Natural killer cell (primary cell): ENCODE results near the gene MEIS2. TPM values are rescaled to one million over a fixed set of nuclear protein-coding genes. Genes with fewer than 3 reads are reported as not detected.
A peak's percentile ranks its signal among the peaks of the same experiment; 100 is the strongest.

Experiments used
- ATAC-seq, 3 donors: fragments of 150-1000 bp in 2 of 3; fragments of 200-7000 bp in 1 of 3; cut with Tn5 transposase; 1 replicate in 1 of 3; 2 replicates in 2 of 3; pipeline ENCODE4 v1.10.0; 2021; ENCODE audit warnings: mild to moderate bottlenecking in 2 of 3, moderate library complexity in 2 of 3
- DNase-seq, 2 donors: peaks; one replicate each; pipeline versions ENCODE4 v3.0.0 to v3.0.0-alpha.2; 2013 to 2021; ENCODE audit warnings: mixed read lengths in 1 of 2
- H3K27ac ChIP-seq: one replicate; pipeline ENCODE4 v1.5.1; 2013; ENCODE audit warnings: mild to moderate bottlenecking, low read length
- H3K27me3 ChIP-seq: one replicate; pipeline ENCODE4 v1.6.1; 2013; ENCODE audit warnings: low read length; ENCODE audit not compliant: control insufficient read depth, insufficient read depth
- H3K36me3 ChIP-seq: one replicate; pipeline ENCODE4 v1.6.1; 2013; ENCODE audit warnings: low read length; ENCODE audit not compliant: control insufficient read depth, insufficient read depth
- H3K4me1 ChIP-seq: one replicate; pipeline ENCODE4 v1.6.1; 2013; ENCODE audit warnings: low read length; ENCODE audit not compliant: control insufficient read depth, insufficient read depth
- H3K4me3 ChIP-seq: one replicate; pipeline ENCODE4 v1.5.1; 2013; ENCODE audit warnings: low read length
- H3K9me3 ChIP-seq: one replicate; pipeline ENCODE4 v1.6.1; 2013; ENCODE audit warnings: low read length; ENCODE audit not compliant: control insufficient read depth, insufficient read depth
- H3K27ac Mint-ChIP-seq, 2 donors: one replicate each; pipeline ENCODE4 v1.8.0; 2022; ENCODE audit warnings: mild to moderate bottlenecking in 2 of 2, mixed read lengths in 2 of 2, moderate library complexity in 1 of 2
- H3K27me3 Mint-ChIP-seq, 2 donors: one replicate each; pipeline ENCODE4 v1.8.0; 2022; ENCODE audit warnings: low read depth in 2 of 2, mixed read lengths in 2 of 2
- H3K36me3 Mint-ChIP-seq: one replicate; pipeline ENCODE4 v1.8.0; 2022; ENCODE audit warnings: mixed read lengths
- H3K4me1 Mint-ChIP-seq, 2 donors: one replicate each; pipeline ENCODE4 v1.8.0; 2022; ENCODE audit warnings: mixed read lengths in 2 of 2
- H3K4me3 Mint-ChIP-seq: one replicate; pipeline ENCODE4 v1.8.0; 2022; ENCODE audit warnings: mild to moderate bottlenecking, moderate library complexity, mixed read lengths
- H3K9me3 Mint-ChIP-seq, 2 donors: one replicate each; pipeline ENCODE4 v1.8.0; 2022; ENCODE audit warnings: mixed read lengths in 2 of 2
- CTCF ChIP-seq: fragments of 200-600 bp; IDR thresholded peaks from one replicate; pipeline ENCODE4 v1.8.0; 2022; ENCODE audit warnings: antibody characterized with exemption
- WGBS: methylation state at CpG from one replicate; pipeline ENCODE4 v1.1.7; 2013; ENCODE audit warnings: missing lambda C conversion rate; ENCODE audit not compliant: insufficient coverage; 5-methylcytosine and 5-hydroxymethylcytosine counted together
- intact Hi-C: fragments of 100-400 bp; cut with micrococcal nuclease; formaldehyde crosslinking; loops from one replicate; pipeline ENCODE4 v1.14.2; 2022
- total RNA-seq, 4 donors: library from RNA; stranded (reverse); fragments of 120-200 nt in 1 of 4; gene quantifications; one replicate each; pipeline versions ENCODE4 v1.2.3 to v1.2.4, GENCODE V29; 2013 to 2022

MEIS2 gene
- total RNA-seq, 3 donors from 2014 or later (not counting 1 experiment from before 2014, with no cell fraction given): 0.35 TPM; not detected in 2

GRCh38 chr15:37103475-37104423 is 3.4 kb upstream of the MEIS2 start:
- 38% methylated on average over 23 of the region's 27 CpGs for WGBS
- Histone ChIP-seq H3K4me1 (peaks cover 31% of the 10 kb centered on the region), H3K27ac (no peak overlapping the region), H3K27me3 (peaks cover 56% of the 10 kb centered on the region), H3K4me3 (no peak overlapping the region), H3K9me3 (no peaks in the 10 kb centered on the region), H3K36me3 (no peaks in the 10 kb centered on the region)
- peaks cover 23 to 35% of the 10 kb centered on the region in 2 donors for H3K4me1 Mint-ChIP-seq
- peak overlapping the region; percentile 65 for H3K4me3 Mint-ChIP-seq
- no peak for TF ChIP-seq CTCF
- peaks cover 2 to 9% of the 10 kb centered on the region in 2 donors for H3K9me3 Mint-ChIP-seq
- ATAC-seq (no peak), DNase-seq (no peak)
- intact Hi-C loops: loop anchor here (10.0 kb wide), 1 partner anchor 219 kb away; no protein-coding TSS in a partner anchor
- peaks cover 55 to 71% of the 10 kb centered on the region in 2 donors for H3K27me3 Mint-ChIP-seq
- peaks cover 22% of the 10 kb centered on the region for H3K36me3 Mint-ChIP-seq
- no peak overlapping the region for H3K27ac Mint-ChIP-seq

- TF ChIP-seq CTCF: no peak
- ATAC-seq (no peak), DNase-seq (no peak)
- Mint-ChIP-seq H3K4me3 (peak overlapping the region; percentile 65), H3K4me1 (peaks cover 28 to 41% of the 10 kb centered on the region in 2 donors), H3K27ac (no peak overlapping the region), H3K9me3 (peaks cover 2 to 9% of the 10 kb centered on the region in 2 donors), H3K36me3 (peaks cover 22% of the 10 kb centered on the region), H3K27me3 (peaks cover 55 to 64% of the 10 kb centered on the region in 2 donors)
- H3K9me3 ChIP-seq: no peaks in the 10 kb centered on the region
- H3K36me3 ChIP-seq: no peaks in the 10 kb centered on the region
- 35% methylated on average over 2 of the region's 2 CpGs for WGBS
- intact Hi-C loops: loop anchor here (10.0 kb wide), 1 partner anchor 218 kb away; no protein-coding TSS in a partner anchor
- no peak overlapping the region for H3K4me3 ChIP-seq
- H3K27me3 ChIP-seq: peaks cover 55% of the 10 kb centered on the region
- H3K4me1 ChIP-seq: peaks cover 36% of the 10 kb centered on the region
- no peak overlapping the region for H3K27ac ChIP-seq
Measured at GRCh38 chr15:37103163-37103435, 2.8 kb upstream of the MEIS2 start.

- ATAC-seq (no peak), DNase-seq (no peak)
- H3K9me3 Mint-ChIP-seq: peaks cover 2 to 9% of the 10 kb centered on the region in 2 donors
- H3K27me3 Mint-ChIP-seq: peaks cover 56 to 62% of the 10 kb centered on the region in 2 donors
- no peaks in the 10 kb centered on the region for H3K36me3 ChIP-seq
- no peak overlapping the region for H3K27ac ChIP-seq
- H3K4me3 Mint-ChIP-seq: peak overlapping the region; percentile 53
- no peak overlapping the region for H3K27ac Mint-ChIP-seq
- peaks cover 34 to 47% of the 10 kb centered on the region in 2 donors for H3K4me1 Mint-ChIP-seq
- intact Hi-C loops: loop anchor here (10.0 kb wide), 1 partner anchor 218 kb away; no protein-coding TSS in a partner anchor
- peaks cover 19% of the 10 kb centered on the region for H3K36me3 Mint-ChIP-seq
- H3K4me3 ChIP-seq: no peak overlapping the region
- no peaks in the 10 kb centered on the region for H3K9me3 ChIP-seq
- 11% methylated on average over 31 of the region's 38 CpGs for WGBS
- peaks cover 42% of the 10 kb centered on the region for H3K4me1 ChIP-seq
- peaks cover 56% of the 10 kb centered on the region for H3K27me3 ChIP-seq
- no peak for TF ChIP-seq CTCF
Measured at GRCh38 chr15:37102305-37103162, 2.2 kb upstream of the MEIS2 start.
